Measurements from ENCODE around the gene CENPP. TPM values are rescaled to one million over a fixed set of nuclear protein-coding genes. Genes with fewer than 3 reads are reported as not detected.
A peak's percentile ranks its signal among the peaks of the same experiment; 100 is the strongest.

Gene CENPP
- total RNA-seq, 1 donor from 2014 or later = 9.3 TPM

- H3K4me3 ChIP-seq = no peak overlapping the region
- H3K27me3 ChIP-seq = no peaks in the 10 kb centered on the region
- peak overlapping the region; percentile 92 for H3K27ac ChIP-seq
- no peaks in the 10 kb centered on the region for H3K9me3 ChIP-seq
- TF ChIP-seq CTCF (IDR thresholded peaks at IDR 0.05) (no peak), POLR2A (IDR thresholded peaks at IDR 0.05) (no peak), POLR2AphosphoS5 (IDR thresholded peaks at IDR 0.05; ENCODE audit: insufficient read depth in 1 of 2, low read depth in 1 of 2) (no peak)
- DNase-seq (ENCODE audit: extremely low spot score in 2 of 2) = peak; percentile 80 to 87
- H3K4me1 ChIP-seq = peaks cover 64% of the 10 kb centered on the region
- intact Hi-C loops (cut with DNase I) = no loop called here
- peaks cover 0 to 5% of the 10 kb centered on the region in 2 donors for H3K36me3 ChIP-seq
These were observed 291.6 kb downstream of the CENPP start for GRCh38 chr9:92617195-92617813.

- Histone ChIP-seq H3K27ac (peak overlapping the region; percentile 92), H3K9me3 (no peaks in the 10 kb centered on the region), H3K27me3 (no peaks in the 10 kb centered on the region), H3K36me3 (peaks cover 0 to 6% of the 10 kb centered on the region in 2 donors), H3K4me1 (peaks cover 57% of the 10 kb centered on the region), H3K4me3 (no peak overlapping the region)
- DNase-seq (ENCODE audit: extremely low spot score in 2 of 2) = peak in 1 of 2 donors; percentile 77
- TF ChIP-seq CTCF (IDR thresholded peaks at IDR 0.05) = no peak
- TF ChIP-seq POLR2AphosphoS5 (IDR thresholded peaks at IDR 0.05; ENCODE audit: insufficient read depth in 1 of 2, low read depth in 1 of 2) = no peak
- no peak for TF ChIP-seq POLR2A (IDR thresholded peaks at IDR 0.05)
- intact Hi-C loops (cut with DNase I) = no loop called here
These were observed 292.3 kb downstream of the CENPP start for GRCh38 chr9:92617951-92618510.

- TF ChIP-seq POLR2A (IDR thresholded peaks at IDR 0.05) (no peak), CTCF (IDR thresholded peaks at IDR 0.05) (no peak), POLR2AphosphoS5 (IDR thresholded peaks at IDR 0.05; ENCODE audit: insufficient read depth in 1 of 2, low read depth in 1 of 2) (no peak)
- H3K36me3 ChIP-seq = peaks cover 0 to 10% of the 10 kb centered on the region in 2 donors
- H3K27me3 ChIP-seq = no peaks in the 10 kb centered on the region
- DNase-seq (ENCODE audit: extremely low spot score in 2 of 2) = peak in 1 of 2 donors; percentile 25
- no peaks in the 10 kb centered on the region for H3K9me3 ChIP-seq
- H3K4me3 ChIP-seq = no peak overlapping the region
- peak overlapping the region; percentile 92 for H3K27ac ChIP-seq
- intact Hi-C loops (cut with DNase I) = no loop called here
- H3K4me1 ChIP-seq = peaks cover 57% of the 10 kb centered on the region
These were observed 293.0 kb downstream of the CENPP start for GRCh38 chr9:92618633-92619225.

GRCh38 chr9:92619601-92620300 lies 294.0 kb downstream of the CENPP start:
- H3K4me3 ChIP-seq = no peak overlapping the region
- intact Hi-C loops (cut with DNase I) = no loop called here
- DNase-seq (ENCODE audit: extremely low spot score in 2 of 2) = peak in 1 of 2 donors; percentile 91
- peaks cover 0 to 20% of the 10 kb centered on the region in 2 donors for H3K36me3 ChIP-seq
- H3K27ac ChIP-seq = peak overlapping the region; percentile 92
- H3K9me3 ChIP-seq = no peaks in the 10 kb centered on the region
- H3K27me3 ChIP-seq = no peaks in the 10 kb centered on the region
- H3K4me1 ChIP-seq = peaks cover 55% of the 10 kb centered on the region
- no peak for TF ChIP-seq CTCF (IDR thresholded peaks at IDR 0.05)
- TF ChIP-seq POLR2A (IDR thresholded peaks at IDR 0.05) = no peak
- no peak for TF ChIP-seq POLR2AphosphoS5 (IDR thresholded peaks at IDR 0.05; ENCODE audit: insufficient read depth in 1 of 2, low read depth in 1 of 2)

All from vagina (tissue), 2 donors.